ENCODE results near the gene CCNJL.
"Not testable (repeated sequence)": the region's sequence is repeated elsewhere in the genome, so short reads cannot be mapped to it uniquely, and the experiment has no call there.

Gene CCNJL

DNA sequence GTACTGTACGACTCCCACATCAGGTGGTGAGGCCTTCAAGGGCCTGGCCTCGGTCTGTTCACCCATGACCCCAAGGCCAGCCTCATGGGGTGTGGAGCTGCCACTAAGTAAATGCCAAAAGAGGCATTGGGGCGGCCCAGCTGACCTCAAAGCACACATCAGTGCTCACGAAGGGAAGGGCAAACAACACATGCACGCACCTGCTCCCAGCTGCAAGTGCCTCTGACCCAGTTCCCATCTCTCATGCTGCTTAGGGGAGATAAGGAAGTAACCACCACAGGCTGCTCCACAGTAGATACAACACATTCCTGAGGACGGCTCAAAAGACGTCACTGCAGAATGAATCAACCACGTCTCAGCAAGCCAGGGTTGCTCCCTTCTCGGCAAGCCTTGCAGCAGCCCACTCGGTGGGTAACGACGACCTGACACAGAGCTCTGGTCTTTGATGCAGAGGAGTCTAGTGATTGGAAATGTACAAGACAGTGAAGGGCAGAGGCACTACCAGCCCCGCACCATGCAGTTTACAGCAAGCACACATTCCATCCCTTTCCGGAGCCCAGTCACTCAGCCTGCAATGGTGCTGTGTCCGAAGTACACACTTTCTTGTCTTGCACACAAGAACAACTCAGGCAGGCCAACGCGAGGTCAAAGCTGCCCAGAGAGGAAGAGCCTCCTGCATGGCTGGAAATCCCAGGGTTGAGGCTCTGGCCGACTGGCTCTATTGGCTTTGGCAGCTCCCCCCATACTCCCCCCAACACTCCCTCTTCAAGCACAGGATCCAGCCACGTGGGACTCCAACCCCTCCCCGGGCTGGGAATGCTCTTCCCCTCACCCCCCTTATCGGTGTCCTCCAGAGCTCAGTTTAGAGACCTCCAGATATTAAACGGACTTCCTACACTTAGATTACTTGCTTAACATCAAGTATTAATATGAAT is 51.2 kb downstream of the CCNJL start:
- no peak for DNase-seq (ENCODE audit: low read depth)

- DNase-seq (ENCODE audit: low read depth): no peak
Observed at GRCh38 chr5:160260006-160260775, 52.2 kb downstream of the CCNJL start.

- DNase-seq (ENCODE audit: low read depth): no peak
Observed at GRCh38 chr5:160259341-160259740, 53.0 kb downstream of the CCNJL start.

GRCh38 chr5:160254706-160255105 is 57.7 kb downstream of the CCNJL start:
- no peak for DNase-seq (ENCODE audit: low read depth)

DNA sequence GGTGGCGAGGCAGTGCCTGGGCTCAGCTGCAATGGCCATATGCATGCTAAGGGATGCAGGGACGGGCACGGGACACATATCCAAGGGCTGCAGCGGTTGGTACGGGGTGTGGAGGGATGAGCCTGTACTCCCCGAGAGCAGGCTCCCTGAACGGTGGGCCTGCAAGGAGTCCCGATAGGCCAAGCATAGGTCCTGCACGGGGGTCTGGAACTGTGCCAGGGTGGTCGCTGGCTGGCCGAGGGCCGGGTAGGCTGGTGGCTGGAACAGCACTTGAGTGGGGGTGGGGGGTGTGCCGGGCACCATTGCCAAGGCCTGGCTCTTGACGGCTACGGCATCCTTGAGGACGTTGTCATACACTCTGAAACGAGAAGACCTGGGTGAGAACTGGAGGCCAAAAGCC is 58.9 kb downstream of the CCNJL start:
- no peak for DNase-seq (ENCODE audit: low read depth)

DNA sequence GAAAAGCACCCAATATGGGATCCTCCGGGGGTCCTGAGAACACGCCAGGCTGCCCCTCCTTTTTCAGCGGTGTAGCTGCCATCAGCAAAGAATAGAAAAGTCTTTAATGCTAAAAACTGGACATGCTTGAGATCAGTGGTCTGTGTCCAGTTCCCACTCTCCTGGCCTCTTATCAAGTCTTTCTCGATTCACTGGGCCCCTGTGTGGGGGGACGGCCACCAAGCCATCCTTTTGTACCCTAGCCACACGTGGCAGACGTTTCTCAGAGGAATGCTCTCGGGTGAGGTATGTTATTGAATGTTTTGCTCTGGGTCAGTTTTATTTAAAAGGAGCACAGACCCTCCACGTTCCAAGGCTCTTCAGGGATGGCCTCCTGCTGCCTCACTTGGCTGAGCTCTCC is 59.4 kb downstream of the CCNJL start:
- no peak for DNase-seq (ENCODE audit: low read depth)

- DNase-seq (ENCODE audit: low read depth): no peak
Observed at GRCh38 chr5:160251406-160252155, 60.8 kb downstream of the CCNJL start.

GRCh38 chr5:160250826-160251225 is 61.5 kb downstream of the CCNJL start:
- no peak for DNase-seq (ENCODE audit: low read depth)

DNA sequence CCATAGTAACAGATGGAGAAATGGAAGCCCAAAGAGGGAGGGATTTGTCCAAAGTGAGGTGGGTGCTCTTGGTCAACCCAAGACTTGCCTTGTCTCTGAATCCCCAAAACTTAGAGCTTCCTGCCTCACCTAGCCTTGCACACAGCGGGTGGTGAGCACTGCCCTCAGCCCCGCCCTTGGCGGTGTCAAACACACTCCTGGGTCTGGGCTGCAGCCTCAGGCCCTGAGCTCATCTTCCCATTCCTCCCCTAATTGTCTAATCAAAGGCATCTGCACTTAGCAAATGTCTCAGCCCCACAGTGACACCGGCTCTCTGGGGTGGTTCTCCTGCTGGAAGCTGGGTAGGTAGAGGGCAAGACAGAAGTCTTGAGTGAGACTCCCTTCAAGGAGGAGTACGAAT is 62.1 kb downstream of the CCNJL start:
- no peak for DNase-seq (ENCODE audit: low read depth)

GRCh38 chr5:160249570-160249969 is 62.8 kb downstream of the CCNJL start:
- DNase-seq (ENCODE audit: low read depth): not testable (repeated sequence)

GRCh38 chr5:160245506-160246086 is 66.8 kb downstream of the CCNJL start:
- no peak for DNase-seq (ENCODE audit: low read depth)

- no peak for DNase-seq (ENCODE audit: low read depth)
Observed at GRCh38 chr5:160242145-160242544, 70.2 kb downstream of the CCNJL start.

DNA sequence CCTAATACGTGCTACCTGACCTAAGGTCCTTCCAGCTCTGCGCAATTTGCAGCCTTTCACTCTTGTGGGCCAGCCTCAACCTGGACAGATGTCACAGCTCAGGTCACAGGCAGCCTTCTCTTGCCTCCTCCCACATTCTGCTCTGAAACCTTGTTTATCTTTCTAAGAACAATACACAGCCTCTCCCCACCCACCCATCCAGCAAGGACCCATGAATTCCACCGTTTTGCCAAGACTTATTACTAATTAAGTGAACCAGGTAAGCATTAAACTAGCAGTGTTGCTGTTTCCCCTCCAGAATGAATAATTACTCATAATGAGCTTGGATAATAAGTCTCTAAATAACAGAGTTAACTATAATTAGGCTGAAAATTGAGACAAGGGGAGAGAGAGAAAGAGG is 72.0 kb downstream of the CCNJL start:
- DNase-seq (ENCODE audit: low read depth): no peak

GRCh38 chr5:160237571-160238093 is 74.7 kb downstream of the CCNJL start:
- DNase-seq (ENCODE audit: low read depth): no peak

- no peak for DNase-seq (ENCODE audit: low read depth)
Observed at GRCh38 chr5:160235731-160236130, 76.6 kb downstream of the CCNJL start.

- no peak for DNase-seq (ENCODE audit: low read depth)
Observed at GRCh38 chr5:160233215-160233614, 79.1 kb downstream of the CCNJL start.

DNA sequence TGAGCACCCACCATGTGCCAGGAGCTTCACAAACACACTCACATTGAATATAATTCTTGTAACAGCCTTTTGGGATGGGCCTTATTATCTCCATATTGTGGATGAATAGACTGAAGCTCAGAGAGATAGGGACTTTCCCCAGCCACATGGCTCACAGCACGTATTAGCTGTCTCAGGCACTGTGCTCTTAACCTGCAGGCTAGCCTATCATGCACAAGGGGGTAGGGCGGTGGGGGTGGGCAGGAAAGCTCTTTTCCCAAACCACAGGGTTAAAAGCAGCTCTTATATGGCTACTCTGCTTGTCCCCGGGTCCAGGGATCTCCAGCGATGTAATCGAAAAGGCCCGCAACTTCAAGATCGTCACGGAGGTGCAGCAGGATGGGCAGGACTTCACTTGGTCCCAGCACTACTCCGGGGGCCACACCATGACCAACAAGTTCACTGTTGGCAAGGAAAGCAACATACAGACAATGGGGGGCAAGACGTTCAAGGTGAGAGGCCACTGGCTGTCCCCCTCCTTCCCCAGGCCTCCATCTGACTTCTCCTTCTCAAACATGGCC is 80.5 kb downstream of the CCNJL start:
- no peak for DNase-seq (ENCODE audit: low read depth)

DNA sequence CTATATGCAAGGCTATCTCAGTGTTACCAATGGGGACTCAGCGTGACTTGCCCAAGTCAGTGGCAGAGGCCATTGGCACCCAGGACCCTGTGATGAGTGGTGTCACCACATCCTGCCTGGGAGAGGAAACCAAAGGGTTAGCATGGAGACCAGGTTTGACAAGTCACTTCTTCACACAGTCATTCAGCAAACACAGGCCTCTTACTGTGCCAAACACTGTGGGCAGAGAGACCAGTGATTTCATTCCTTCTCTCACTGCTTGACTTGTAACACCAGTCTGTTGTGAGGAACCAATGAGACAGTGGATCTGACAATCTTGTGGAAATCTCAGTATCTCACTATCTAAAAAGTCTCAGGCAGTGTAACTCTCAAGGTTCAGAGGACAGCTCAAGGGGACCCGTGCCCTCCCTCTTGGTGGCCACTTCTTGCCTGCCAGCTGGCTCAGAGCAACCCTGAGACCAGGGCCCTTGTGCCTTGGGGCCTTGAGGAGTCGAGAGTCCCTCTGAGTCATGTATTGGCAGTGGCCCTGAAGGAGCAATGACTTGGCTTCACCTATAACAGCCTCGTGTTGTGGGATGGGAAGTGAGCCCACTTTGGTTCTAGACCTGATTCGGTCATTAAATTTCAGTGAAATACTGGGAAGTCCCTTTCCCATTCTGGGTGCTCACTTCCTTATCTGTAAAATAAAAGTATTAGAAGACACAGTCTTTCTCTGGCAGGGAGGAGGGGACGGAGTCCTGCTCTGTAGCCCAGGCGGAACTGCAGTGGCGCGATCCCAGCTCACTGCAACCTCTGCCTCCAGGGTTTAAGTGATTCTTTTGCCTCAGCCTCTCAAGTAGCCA is 81.5 kb downstream of the CCNJL start:
- DNase-seq (ENCODE audit: low read depth): no peak

- DNase-seq (ENCODE audit: low read depth): no peak
Observed at GRCh38 chr5:160229190-160229742, 83.1 kb downstream of the CCNJL start, which contains the start of gene FABP6. FABP6 (plus strand) TSS chr5:160229506; CDS start chr5:160229558, 52 bp downstream.

DNA sequence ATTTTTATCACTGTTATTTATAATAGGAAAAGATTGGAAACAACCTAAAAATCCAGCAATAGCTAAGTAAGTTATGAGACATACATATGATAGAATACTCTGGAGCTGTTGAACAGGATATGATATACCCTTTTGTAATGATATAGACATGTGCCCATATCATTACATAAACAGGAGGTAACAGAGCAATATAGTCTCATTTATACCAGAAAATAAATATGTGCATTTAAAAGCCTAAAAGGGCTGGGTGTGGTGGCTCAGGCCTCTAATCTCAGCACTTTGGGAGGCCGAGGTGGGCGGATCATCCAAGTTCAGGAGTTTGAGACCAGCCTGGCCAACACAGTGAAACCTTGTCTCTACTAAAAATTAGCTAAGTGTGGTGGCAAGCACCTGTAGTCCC is 85.4 kb downstream of the CCNJL start:
- no peak for DNase-seq (ENCODE audit: low read depth)
